ENCODE results near the gene PYGM. TPM values are rescaled to one million over a fixed set of nuclear protein-coding genes. Genes with fewer than 3 reads are reported as not detected.

PYGM gene
- total and polyA plus RNA-seq, 2 of the 8 experiments (the other 6 are each of a cell fraction or from before 2014, with no cell fraction given) = 9.6 to 10.0 TPM

GRCh38 chr11:64793271-64794160, 33.7 kb upstream of the PYGM start:
- Histone ChIP-seq H3K4me1 (replicated peaks in 1 of 4; ENCODE audit: control insufficient read depth in 3 of 4, insufficient read depth in 4 of 4, low read length in 3 of 4) (no peaks in the 10 kb centered on the region), H4K20me1 (replicated peaks in 1 of 2; ENCODE audit: control insufficient read depth in 1 of 2, insufficient read depth in 2 of 2, low read length in 2 of 2) (peaks cover 0 to 2% of the 10 kb centered on the region in 2 experiments), H3K79me1 (ENCODE audit: low read depth, low read length) (no peaks in the 10 kb centered on the region), H2BK15ac (ENCODE audit: low read length) (no peak overlapping the region), H2BK20ac (ENCODE audit: low read length) (no peak overlapping the region), H3K79me2 (ENCODE audit: control insufficient read depth in 1 of 2, insufficient read depth in 2 of 2, low read length in 2 of 2) (no peaks in the 10 kb centered on the region), H3K56ac (replicated peaks; ENCODE audit: insufficient read length, low read depth, low read length) (no peak overlapping the region), H3K4me3 (ENCODE audit: extremely low read depth in 1 of 4, insufficient read depth in 2 of 4, low read depth in 3 of 4, low read length in 4 of 4) (no peak overlapping the region), H4K5ac (ENCODE audit: insufficient read length, low read depth, low read length) (no peak overlapping the region), H3K27ac (ENCODE audit: low read depth, low read length) (no peak overlapping the region), H4K91ac (replicated peaks; ENCODE audit: insufficient read length, low read length) (no peak overlapping the region), H2BK120ac (replicated peaks; ENCODE audit: low read depth, low read length) (no peak overlapping the region), H3K4me2 (ENCODE audit: insufficient read depth in 1 of 2, low read depth in 2 of 2, low read length in 2 of 2) (no peak overlapping the region), H3K9me3 (ENCODE audit: insufficient read depth in 2 of 2, low read depth in 1 of 2, low read length in 1 of 2) (no peaks in the 10 kb centered on the region), H2AK5ac (ENCODE audit: low read depth, low read length) (no peak overlapping the region), H3K14ac (ENCODE audit: insufficient read length) (no peak overlapping the region), H2BK12ac (ENCODE audit: low read depth, low read length) (no peak overlapping the region), H2BK5ac (ENCODE audit: low read depth, low read length) (no peak overlapping the region), H3K27me3 (replicated peaks in 1 of 4; ENCODE audit: control insufficient read depth in 3 of 4, extremely low read depth in 1 of 4, insufficient read depth in 3 of 4, low read length in 3 of 4) (no peaks in the 10 kb centered on the region), H3K18ac (ENCODE audit: extremely low read depth, low read length) (no peak overlapping the region), H2AFZ (ENCODE audit: low read length) (no peak overlapping the region), H3K36me3 (ENCODE audit: control insufficient read depth in 2 of 4, insufficient read depth in 4 of 4, low read length in 3 of 4) (no peaks in the 10 kb centered on the region), H3K4ac (replicated peaks; ENCODE audit: insufficient read length, low read depth, low read length) (no peak overlapping the region), H3K23me2 (ENCODE audit: low read depth, low read length) (no peaks in the 10 kb centered on the region), H3K9ac (replicated peaks in 1 of 4; ENCODE audit: extremely low read depth in 1 of 4, low read depth in 3 of 4, low read length in 3 of 4) (no peak overlapping the region; a peak in 2 of 7 replicates), H3K23ac (ENCODE audit: insufficient read length) (no peak overlapping the region), H4K8ac (ENCODE audit: extremely low read depth, insufficient read depth, low read length) (no peak overlapping the region; the same call in 1 of the 2 replicates)
- WGBS, 2 experiments (ENCODE audit: extremely low coverage in 1 of 2, insufficient coverage in 1 of 2, insufficient read length in 1 of 2, insufficient replicate concordance in 2 of 2, low coverage in 1 of 2, low lambda C conversion rate in 2 of 2, missing lambda C conversion rate in 1 of 2) = 85% methylated on average over 11 of the region's 11 CpGs; no CpG with 5 or more reads in 1 of the 2 experiments
- DNase-seq (ENCODE audit: low read depth in 1 of 2, low spot score in 2 of 2) = no peak
- POLR2A ChIA-PET (ENCODE audit: partially characterized antibody) = interaction anchor here (1.2 to 1.9 kb wide), 4 partner anchors 9 to 30 kb away, joined by 4 to 5 read pairs (median 4); no protein-coding TSS in a partner anchor
- CTCF ChIA-PET (ENCODE audit: partially characterized antibody) = interaction anchor here (0.8 to 2.7 kb wide), 8 partner anchors 8 to 317 kb away, joined by 3 to 9 read pairs (median 4); no protein-coding TSS in a partner anchor
- FAIRE-seq = no peak
- TF ChIP-seq RBBP5 (IDR thresholded peaks at IDR 0.05; ENCODE audit: borderline replicate concordance, low read depth, low read length) = no peak
- TF ChIP-seq CBX5 (IDR thresholded peaks at IDR 0.05; ENCODE audit: low read depth, low read length) = no peak
- TF ChIP-seq ATF2 (IDR thresholded peaks at IDR 0.05; ENCODE audit: low read length) = no peak
- TF ChIP-seq JUN (IDR thresholded peaks at IDR 0.05; ENCODE audit: low read depth, low read length) = no peak
- TF ChIP-seq JUND (IDR thresholded peaks at IDR 0.05; ENCODE audit: low read length) = no peak
- TF ChIP-seq POLR2AphosphoS5 (IDR thresholded peaks at IDR 0.05; ENCODE audit: low read depth, low read length) = no peak
- no peak for TF ChIP-seq POU5F1 (IDR thresholded peaks at IDR 0.05; ENCODE audit: low read depth, low read length)
- TF ChIP-seq USF2 (IDR thresholded peaks at IDR 0.05; ENCODE audit: low read length) = no peak
- TF ChIP-seq EGR1 (IDR thresholded peaks at IDR 0.05; ENCODE audit: borderline replicate concordance, low read depth, low read length) = no peak
